Stimulated activated CD4-positive, alpha-beta T cell treated with anti-CD3 and anti-CD28 coated beads, Interleukin-4, amount 100 ng/mL, for 48 hours (primary cell): ENCODE measurements around the gene PACSIN3.
A peak's percentile ranks its signal among the peaks of the same experiment; 100 is the strongest.
"Not testable (repeated sequence)": the region's sequence is repeated elsewhere in the genome, so short reads cannot be mapped to it uniquely, and the experiment has no call there.

ENCODE experiments used
- DNase-seq, 2 donors: peaks; one replicate each; pipeline ENCODE4 v3.0.0-alpha.2; 2020; ENCODE audit warnings: low read depth in 2 of 2

PACSIN3 gene

GRCh38 chr11:47192111-47192510 is 5.9 kb upstream of the PACSIN3 start:
- DNase-seq = no peak

GRCh38 chr11:47191137-47191536 is 4.9 kb upstream of the PACSIN3 start:
- not testable (repeated sequence) for DNase-seq

GRCh38 chr11:47189100-47189834 is 3.0 kb upstream of the PACSIN3 start:
- no peak for DNase-seq

- DNase-seq = no peak
Observed at GRCh38 chr11:47188259-47188658, 2.0 kb upstream of the PACSIN3 start.

GRCh38 chr11:47187723-47188122 is 1.5 kb upstream of the PACSIN3 start:
- no peak for DNase-seq

GRCh38 chr11:47186700-47187695 is 764 bp upstream of the PACSIN3 start:
- DNase-seq = peak; percentile 34 to 43

GRCh38 chr11:47185305-47186075 is 744 bp downstream of the PACSIN3 start:
- no peak for DNase-seq

- no peak for DNase-seq
Observed at GRCh38 chr11:47184711-47185304, 1.4 kb downstream of the PACSIN3 start.

GRCh38 chr11:47183969-47184368 is 2.3 kb downstream of the PACSIN3 start:
- DNase-seq = no peak

- DNase-seq = no peak
Observed at GRCh38 chr11:47183031-47183856, 3.0 kb downstream of the PACSIN3 start.

GRCh38 chr11:47182380-47182779 is 3.9 kb downstream of the PACSIN3 start:
- no peak for DNase-seq

- DNase-seq = no peak
Observed at GRCh38 chr11:47181271-47181670, 5.0 kb downstream of the PACSIN3 start.

- DNase-seq = no peak
Observed at GRCh38 chr11:47180006-47180787, 6.0 kb downstream of the PACSIN3 start.

GRCh38 chr11:47179655-47179991 is 6.6 kb downstream of the PACSIN3 start:
- DNase-seq = peak in 1 of 2 donors; percentile 30

GRCh38 chr11:47178737-47179654 is 7.2 kb downstream of the PACSIN3 start:
- no peak for DNase-seq

- no peak for DNase-seq
Observed at GRCh38 chr11:47178316-47178715, 7.9 kb downstream of the PACSIN3 start.

GRCh38 chr11:47177846-47178245 is 8.4 kb downstream of the PACSIN3 start:
- DNase-seq = no peak

GRCh38 chr11:47177229-47177845 is 8.9 kb downstream of the PACSIN3 start:
- peak; percentile 41 to 61 for DNase-seq
